ENCODE measurements around the gene XRRA1. TPM values are rescaled to one million over a fixed set of nuclear protein-coding genes. Genes with fewer than 3 reads are reported as not detected.
"Not testable (repeated sequence)": the region's sequence is repeated elsewhere in the genome, so short reads cannot be mapped to it uniquely, and the experiment has no call there.

The XRRA1 gene
- total RNA-seq, 1 donor, result 6.4 TPM

DNA sequence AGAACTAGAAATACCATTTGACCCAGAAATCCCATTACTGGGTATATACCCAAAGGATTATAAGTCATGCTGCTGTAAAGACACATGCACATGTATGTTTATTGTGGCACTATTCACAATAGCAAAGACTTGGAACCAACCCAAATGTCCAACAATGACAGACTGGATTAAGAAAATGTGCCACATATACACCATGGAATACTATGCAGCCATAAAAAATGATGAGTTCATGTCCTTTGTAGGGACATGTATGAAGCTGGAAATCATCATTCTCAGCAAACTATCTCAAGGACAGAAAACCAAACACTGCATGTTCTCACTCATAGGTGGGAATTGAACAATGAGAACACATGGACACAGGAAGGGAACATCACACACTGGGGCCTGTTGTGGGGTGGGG is 55.9 kb downstream of the XRRA1 start:
- not testable (repeated sequence) for H3K4me1 ChIP-seq (ENCODE audit: insufficient read depth, low read length); H3K27me3 ChIP-seq (ENCODE audit: insufficient read depth, low read length); H3K4me3 ChIP-seq (ENCODE audit: low read length)
- peaks cover 16% of the 10 kb centered on the region for H3K9me3 ChIP-seq (ENCODE audit: low read depth, low read length)

- peaks cover 5% of the 10 kb centered on the region for H3K9me3 ChIP-seq (ENCODE audit: low read depth, low read length)
These were observed 71.8 kb downstream of the XRRA1 start for GRCh38 chr11:74877132-74877531.

DNA sequence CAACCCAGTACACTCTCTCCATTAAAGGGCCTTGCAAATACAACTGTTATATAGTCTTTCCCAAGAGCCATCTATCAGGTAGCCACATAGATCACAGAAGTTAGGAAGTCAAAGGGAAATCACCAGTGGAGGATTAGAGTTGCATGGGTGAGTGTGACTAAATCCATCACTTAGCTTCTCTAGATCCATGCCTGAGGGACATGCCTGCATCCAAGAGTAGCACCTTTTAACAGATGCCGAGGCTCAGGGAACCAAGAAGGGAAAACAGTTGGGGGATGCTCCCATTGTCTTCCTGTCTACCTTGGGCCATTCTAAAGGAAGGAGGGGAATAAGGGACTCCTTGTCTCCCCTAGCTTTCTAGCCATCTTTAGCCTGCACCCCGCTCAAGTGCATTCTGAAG is 77.9 kb downstream of the XRRA1 start:
- H3K27me3 ChIP-seq (ENCODE audit: insufficient read depth, low read length), result no peaks in the 10 kb centered on the region
- H3K4me3 ChIP-seq (ENCODE audit: low read length), result no peak overlapping the region
- no peaks in the 10 kb centered on the region for H3K4me1 ChIP-seq (ENCODE audit: insufficient read depth, low read length)
- H3K9me3 ChIP-seq (ENCODE audit: low read depth, low read length), result peaks cover 52% of the 10 kb centered on the region

More at GRCh38 chr11:74877132-74877531, 71.8 kb downstream of the XRRA1 start:
- H3K4me3 ChIP-seq (ENCODE audit: low read length), result no peak overlapping the region
- H3K27me3 ChIP-seq (ENCODE audit: insufficient read depth, low read length), result no peaks in the 10 kb centered on the region
- H3K4me1 ChIP-seq (ENCODE audit: insufficient read depth, low read length), result no peaks in the 10 kb centered on the region

DNA sequence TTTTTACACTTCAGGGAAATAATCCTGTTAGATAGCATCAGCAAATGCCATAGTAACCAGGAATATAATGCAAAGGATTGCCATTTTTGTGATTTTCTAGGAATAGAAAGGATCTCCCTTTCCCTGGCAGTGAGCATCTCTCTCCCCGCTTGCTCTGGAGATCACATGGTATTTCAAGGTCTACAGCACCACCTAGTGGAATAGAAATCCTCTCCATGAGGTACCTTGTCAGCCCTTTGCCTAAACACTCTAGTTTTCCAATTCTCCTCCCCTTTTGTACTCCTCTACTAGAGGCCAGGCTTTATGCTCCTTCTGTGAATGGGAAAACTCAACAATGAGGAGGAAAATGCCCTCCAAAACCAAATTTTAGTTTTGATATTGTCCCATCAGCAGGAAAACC is 78.4 kb downstream of the XRRA1 start:
- Histone ChIP-seq H3K27me3 (ENCODE audit: insufficient read depth, low read length) (no peaks in the 10 kb centered on the region), H3K4me1 (ENCODE audit: insufficient read depth, low read length) (no peaks in the 10 kb centered on the region), H3K9me3 (ENCODE audit: low read depth, low read length) (peaks cover 57% of the 10 kb centered on the region), H3K4me3 (ENCODE audit: low read length) (no peak overlapping the region)

- Histone ChIP-seq H3K9me3 (ENCODE audit: low read depth, low read length) (peaks cover 63% of the 10 kb centered on the region), H3K27me3 (ENCODE audit: insufficient read depth, low read length) (no peaks in the 10 kb centered on the region), H3K4me1 (ENCODE audit: insufficient read depth, low read length) (no peaks in the 10 kb centered on the region), H3K4me3 (ENCODE audit: low read length) (no peak overlapping the region)
These were observed 82.3 kb downstream of the XRRA1 start for GRCh38 chr11:74866557-74866956.

- no peaks in the 10 kb centered on the region for H3K4me1 ChIP-seq (ENCODE audit: insufficient read depth, low read length)
- H3K27me3 ChIP-seq (ENCODE audit: insufficient read depth, low read length), result no peaks in the 10 kb centered on the region
- peaks cover 35% of the 10 kb centered on the region for H3K9me3 ChIP-seq (ENCODE audit: low read depth, low read length)
- H3K4me3 ChIP-seq (ENCODE audit: low read length), result no peak overlapping the region
These were observed 85.5 kb downstream of the XRRA1 start for GRCh38 chr11:74863410-74863809.

DNA sequence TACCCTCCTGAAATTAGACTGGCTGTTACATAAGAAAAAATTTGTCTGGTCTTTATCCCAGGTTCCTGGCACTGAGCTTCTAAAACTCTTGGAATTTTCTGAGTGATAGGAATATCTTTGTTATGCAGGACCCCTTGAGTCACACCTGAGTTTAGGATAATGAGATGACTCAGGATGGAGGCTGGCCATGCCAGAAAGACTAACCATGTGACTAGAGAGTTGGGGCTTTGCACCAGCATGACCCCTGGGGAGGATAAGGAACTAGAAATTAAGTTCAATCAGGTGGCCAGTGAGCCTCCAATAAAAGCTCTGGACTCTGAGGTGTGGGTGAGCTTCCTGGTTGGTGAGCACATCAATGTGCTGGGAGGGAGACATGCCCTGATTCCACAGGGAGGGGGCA is 88.1 kb downstream of the XRRA1 start:
- Histone ChIP-seq H3K9me3 (ENCODE audit: low read depth, low read length) (peaks cover 8% of the 10 kb centered on the region), H3K4me3 (ENCODE audit: low read length) (no peak overlapping the region), H3K27me3 (ENCODE audit: insufficient read depth, low read length) (no peaks in the 10 kb centered on the region), H3K4me1 (ENCODE audit: insufficient read depth, low read length) (no peaks in the 10 kb centered on the region)

DNA sequence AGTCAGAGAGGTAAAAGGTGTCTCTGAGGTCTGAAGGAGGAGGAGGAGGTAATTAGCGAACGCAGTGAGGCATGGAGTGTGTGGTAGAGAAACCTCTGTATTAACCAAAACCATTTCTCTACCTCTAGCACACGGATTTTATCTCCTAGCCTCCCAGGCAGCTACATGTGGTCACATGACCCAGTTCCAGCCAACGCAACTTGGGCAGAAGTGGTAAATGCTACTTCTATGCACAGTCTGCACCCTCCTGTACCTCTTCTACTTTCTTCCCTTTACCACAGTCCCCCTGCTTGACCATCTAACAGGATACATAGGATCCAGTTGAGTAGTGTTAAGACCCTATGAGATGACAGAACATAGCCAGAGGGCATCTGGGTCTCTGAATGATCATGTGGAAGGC is 95.7 kb downstream of the XRRA1 start:
- Histone ChIP-seq H3K27me3 (ENCODE audit: insufficient read depth, low read length) (no peaks in the 10 kb centered on the region), H3K4me1 (ENCODE audit: insufficient read depth, low read length) (no peaks in the 10 kb centered on the region), H3K9me3 (ENCODE audit: low read depth, low read length) (no peaks in the 10 kb centered on the region), H3K4me3 (ENCODE audit: low read length) (no peak overlapping the region)

DNA sequence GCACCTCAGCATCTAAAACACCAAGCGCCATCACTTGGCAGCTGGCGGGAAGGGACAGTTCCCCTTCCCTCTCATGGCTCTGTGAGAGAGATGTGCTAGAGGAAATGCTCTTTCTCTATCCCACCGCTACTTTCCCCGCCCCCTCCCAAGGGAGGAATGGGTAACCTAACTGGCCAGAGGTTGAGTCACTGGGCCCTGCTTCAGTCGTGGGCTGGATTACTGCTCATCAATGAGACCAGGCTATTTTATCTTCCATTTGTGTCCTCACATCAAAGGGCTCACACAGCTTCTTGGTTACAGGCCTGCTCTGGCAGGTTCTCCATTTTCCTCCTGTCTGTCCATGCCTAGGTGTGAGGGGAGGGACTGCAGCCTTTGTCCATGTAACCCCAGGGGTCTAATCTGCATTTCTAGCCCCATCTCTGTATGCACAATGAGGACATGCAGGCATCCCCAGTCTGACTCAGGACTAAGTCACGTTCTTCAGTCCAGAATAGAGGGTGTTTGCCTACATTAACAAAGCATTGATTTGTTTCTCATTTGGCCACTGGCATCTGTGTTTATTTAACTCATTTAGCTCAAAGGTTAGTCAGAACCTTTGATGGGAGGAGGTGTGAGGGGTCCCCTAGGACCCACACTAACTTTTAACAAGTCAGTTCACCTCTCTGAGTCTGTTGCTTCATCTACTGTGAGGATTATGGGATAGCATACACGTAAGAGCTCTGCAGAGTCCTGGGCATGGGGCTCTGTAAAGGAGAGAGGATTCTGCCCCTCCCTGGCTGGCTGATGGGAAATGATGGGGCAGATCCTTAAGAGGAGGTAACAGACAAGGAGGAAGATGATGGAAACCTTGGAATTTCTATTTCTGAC is 99.1 kb downstream of the XRRA1 start:
- no peaks in the 10 kb centered on the region for H3K9me3 ChIP-seq (ENCODE audit: low read depth, low read length)
- H3K4me3 ChIP-seq (ENCODE audit: low read length), result no peak overlapping the region
- H3K27me3 ChIP-seq (ENCODE audit: insufficient read depth, low read length), result no peaks in the 10 kb centered on the region
- H3K4me1 ChIP-seq (ENCODE audit: insufficient read depth, low read length), result peaks cover 8% of the 10 kb centered on the region

GRCh38 chr11:74847895-74848294 is 101.0 kb downstream of the XRRA1 start:
- Histone ChIP-seq H3K4me1 (ENCODE audit: insufficient read depth, low read length) (peaks cover 8% of the 10 kb centered on the region), H3K27me3 (ENCODE audit: insufficient read depth, low read length) (no peaks in the 10 kb centered on the region), H3K4me3 (ENCODE audit: low read length) (no peak overlapping the region), H3K9me3 (ENCODE audit: low read depth, low read length) (no peaks in the 10 kb centered on the region)

GRCh38 chr11:74847395-74847794 is 101.5 kb downstream of the XRRA1 start:
- H3K9me3 ChIP-seq (ENCODE audit: low read depth, low read length), result no peaks in the 10 kb centered on the region
- H3K4me1 ChIP-seq (ENCODE audit: insufficient read depth, low read length), result peaks cover 8% of the 10 kb centered on the region
- H3K4me3 ChIP-seq (ENCODE audit: low read length), result no peak overlapping the region
- H3K27me3 ChIP-seq (ENCODE audit: insufficient read depth, low read length), result no peaks in the 10 kb centered on the region

DNA sequence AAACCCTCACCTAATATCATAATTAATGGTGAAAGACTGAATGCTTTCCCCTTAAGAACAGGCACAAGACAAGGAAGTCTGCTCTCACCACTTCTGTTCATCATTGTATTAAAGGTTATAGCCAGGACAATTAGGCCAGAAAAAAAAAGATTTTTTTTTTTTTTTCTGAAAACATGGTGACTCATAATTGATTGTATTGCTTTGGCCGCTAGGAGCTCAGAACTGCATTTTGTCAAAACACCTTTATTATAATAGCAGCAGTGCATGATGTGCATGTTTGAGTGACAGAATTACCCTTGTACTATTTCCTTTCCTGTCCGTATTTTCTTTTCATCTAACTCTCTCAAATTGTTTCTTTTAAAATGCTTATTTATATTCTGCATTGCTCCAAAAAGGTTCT is 102.1 kb downstream of the XRRA1 start:
- Histone ChIP-seq H3K4me3 (ENCODE audit: low read length) (no peak overlapping the region), H3K9me3 (ENCODE audit: low read depth, low read length) (no peaks in the 10 kb centered on the region), H3K4me1 (ENCODE audit: insufficient read depth, low read length) (peaks cover 8% of the 10 kb centered on the region), H3K27me3 (ENCODE audit: insufficient read depth, low read length) (no peaks in the 10 kb centered on the region)

DNA sequence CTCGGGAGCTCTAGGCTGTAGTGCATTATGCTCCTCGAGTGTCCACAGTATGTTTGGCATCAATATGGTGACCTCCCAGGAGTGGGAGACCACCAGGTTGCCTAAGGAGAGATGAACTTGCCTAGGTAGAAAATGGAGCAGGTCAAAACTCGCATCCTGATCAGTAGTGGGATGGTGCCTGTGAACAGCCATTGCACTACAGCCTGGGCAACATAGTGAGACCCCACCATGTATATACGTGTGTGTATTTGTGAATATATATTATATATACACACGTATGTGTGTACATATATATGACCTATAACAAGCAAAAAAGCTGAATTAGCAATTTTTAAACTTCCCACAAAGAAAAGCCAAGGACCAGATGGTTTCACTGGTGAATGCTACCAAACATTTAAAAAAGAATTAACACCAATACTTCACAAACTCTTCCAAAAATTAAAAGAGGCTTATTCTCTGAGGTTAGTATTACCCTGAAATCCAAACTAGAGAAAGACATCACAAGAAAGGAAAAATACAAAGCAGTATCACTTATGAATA is 102.8 kb downstream of the XRRA1 start:
- H3K27me3 ChIP-seq (ENCODE audit: insufficient read depth, low read length), result no peaks in the 10 kb centered on the region
- H3K9me3 ChIP-seq (ENCODE audit: low read depth, low read length), result no peaks in the 10 kb centered on the region
- no peak overlapping the region for H3K4me3 ChIP-seq (ENCODE audit: low read length)
- peaks cover 8% of the 10 kb centered on the region for H3K4me1 ChIP-seq (ENCODE audit: insufficient read depth, low read length)

- H3K27me3 ChIP-seq (ENCODE audit: insufficient read depth, low read length), result no peaks in the 10 kb centered on the region
- H3K4me3 ChIP-seq (ENCODE audit: low read length), result no peak overlapping the region
- H3K4me1 ChIP-seq (ENCODE audit: insufficient read depth, low read length), result peaks cover 8% of the 10 kb centered on the region
- H3K9me3 ChIP-seq (ENCODE audit: low read depth, low read length), result no peaks in the 10 kb centered on the region
These were observed 104.0 kb downstream of the XRRA1 start for GRCh38 chr11:74844865-74845264.

GRCh38 chr11:74844072-74844471 is 104.8 kb downstream of the XRRA1 start:
- Histone ChIP-seq H3K27me3 (ENCODE audit: insufficient read depth, low read length) (no peaks in the 10 kb centered on the region), H3K9me3 (ENCODE audit: low read depth, low read length) (no peaks in the 10 kb centered on the region), H3K4me1 (ENCODE audit: insufficient read depth, low read length) (peaks cover 8% of the 10 kb centered on the region), H3K4me3 (ENCODE audit: low read length) (no peak overlapping the region)

GRCh38 chr11:74842967-74843366 is 105.9 kb downstream of the XRRA1 start:
- Histone ChIP-seq H3K4me1 (ENCODE audit: insufficient read depth, low read length) (peaks cover 8% of the 10 kb centered on the region), H3K27me3 (ENCODE audit: insufficient read depth, low read length) (no peaks in the 10 kb centered on the region), H3K4me3 (ENCODE audit: low read length) (no peak overlapping the region), H3K9me3 (ENCODE audit: low read depth, low read length) (no peaks in the 10 kb centered on the region)

Data from mononuclear cell (primary cell).